GM18507 (cell line): ENCODE data around the gene PHC2.

Source experiments
- DNase-seq: peaks from one replicate; pipeline ENCODE4 v3.0.0; 2011; ENCODE audit warnings: low read depth; ENCODE audit not compliant: insufficient read length; ENCODE audit errors: extremely low spot score
- FAIRE-seq: peaks from 2 replicates; lab custom pipeline; 2011; peaks lifted over from hg19 to GRCh38; lab: Jason Lieb, UNC

Gene PHC2

GRCh38 chr1:33455539-33456501 is 24.9 kb upstream of the PHC2 start:
- FAIRE-seq = peak; percentile 88
- peak; percentile 51 for DNase-seq

GRCh38 chr1:33454646-33455282 is 23.9 kb upstream of the PHC2 start:
- no peak for DNase-seq

GRCh38 chr1:33446590-33446989 is 15.7 kb upstream of the PHC2 start:
- no peak for DNase-seq
- FAIRE-seq = no peak

More at GRCh38 chr1:33454646-33455282, 23.9 kb upstream of the PHC2 start:
- FAIRE-seq = no peak

- DNase-seq (no peak), FAIRE-seq (no peak)
These were observed 14.2 kb upstream of the PHC2 start for GRCh38 chr1:33445108-33445507.

- no peak for DNase-seq
- no peak for FAIRE-seq
These were observed 12.8 kb upstream of the PHC2 start for GRCh38 chr1:33443705-33444180.

- FAIRE-seq (no peak), DNase-seq (no peak)
These were observed 12.3 kb upstream of the PHC2 start for GRCh38 chr1:33443080-33443704.

- DNase-seq = no peak
- FAIRE-seq = no peak
These were observed 11.2 kb upstream of the PHC2 start for GRCh38 chr1:33442141-33442540.

GRCh38 chr1:33441088-33441745 is 10.3 kb upstream of the PHC2 start:
- DNase-seq = no peak
- no peak for FAIRE-seq

- FAIRE-seq = no peak
- no peak for DNase-seq
These were observed 8.8 kb upstream of the PHC2 start for GRCh38 chr1:33439662-33440061.

- no peak for FAIRE-seq
These were observed 7.7 kb upstream of the PHC2 start for GRCh38 chr1:33438364-33439160.

GRCh38 chr1:33436557-33437285 is 5.8 kb upstream of the PHC2 start:
- DNase-seq (no peak), FAIRE-seq (no peak)

More at GRCh38 chr1:33438364-33439160, 7.7 kb upstream of the PHC2 start:
- no peak for DNase-seq

GRCh38 chr1:33435096-33435820 is 4.4 kb upstream of the PHC2 start:
- DNase-seq (no peak), FAIRE-seq (no peak)

- FAIRE-seq (no peak), DNase-seq (no peak)
These were observed 3.5 kb upstream of the PHC2 start for GRCh38 chr1:33434363-33434750.

GRCh38 chr1:33433509-33434362 is 2.8 kb upstream of the PHC2 start:
- FAIRE-seq = no peak

GRCh38 chr1:33429856-33430691 is 821 bp downstream of the PHC2 start:
- DNase-seq (no peak), FAIRE-seq (no peak)

More at GRCh38 chr1:33433509-33434362, 2.8 kb upstream of the PHC2 start:
- DNase-seq = no peak

GRCh38 chr1:33429332-33429731 is 1.6 kb downstream of the PHC2 start:
- no peak for FAIRE-seq

More at GRCh38 chr1:33429332-33429731, 1.6 kb downstream of the PHC2 start:
- DNase-seq = no peak
